Measurements from ENCODE around the gene LRP5.
A peak's percentile ranks its signal among the peaks of the same experiment; 100 is the strongest.

LRP5 gene

GRCh38 chr11:68266936-68267880, 45.2 kb upstream of the LRP5 start:
- ChIA-PET CTCF (interaction anchor here (0.6 kb wide), 1 partner anchor 9 kb away, joined by 3 read pairs; no protein-coding TSS in a partner anchor), POLR2A (ENCODE audit: low non-redundant PET) (no interaction called here)
- no peak for DNase-seq (ENCODE audit: low spot score)
- H3K27ac ChIP-seq, result no peak overlapping the region
- TF ChIP-seq, protein P1, sequence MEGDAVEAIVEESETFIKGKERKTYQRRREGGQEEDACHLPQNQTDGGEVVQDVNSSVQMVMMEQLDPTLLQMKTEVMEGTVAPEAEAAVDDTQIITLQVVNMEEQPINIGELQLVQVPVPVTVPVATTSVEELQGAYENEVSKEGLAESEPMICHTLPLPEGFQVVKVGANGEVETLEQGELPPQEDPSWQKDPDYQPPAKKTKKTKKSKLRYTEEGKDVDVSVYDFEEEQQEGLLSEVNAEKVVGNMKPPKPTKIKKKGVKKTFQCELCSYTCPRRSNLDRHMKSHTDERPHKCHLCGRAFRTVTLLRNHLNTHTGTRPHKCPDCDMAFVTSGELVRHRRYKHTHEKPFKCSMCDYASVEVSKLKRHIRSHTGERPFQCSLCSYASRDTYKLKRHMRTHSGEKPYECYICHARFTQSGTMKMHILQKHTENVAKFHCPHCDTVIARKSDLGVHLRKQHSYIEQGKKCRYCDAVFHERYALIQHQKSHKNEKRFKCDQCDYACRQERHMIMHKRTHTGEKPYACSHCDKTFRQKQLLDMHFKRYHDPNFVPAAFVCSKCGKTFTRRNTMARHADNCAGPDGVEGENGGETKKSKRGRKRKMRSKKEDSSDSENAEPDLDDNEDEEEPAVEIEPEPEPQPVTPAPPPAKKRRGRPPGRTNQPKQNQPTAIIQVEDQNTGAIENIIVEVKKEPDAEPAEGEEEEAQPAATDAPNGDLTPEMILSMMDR (conservative IDR thresholded peaks at IDR 0.05; ENCODE audit: low read depth), result no peak

GRCh38 chr11:68267881-68268240, 44.5 kb upstream of the LRP5 start:
- no peak overlapping the region for H3K27ac ChIP-seq
- ChIA-PET CTCF (no interaction called here), POLR2A (ENCODE audit: low non-redundant PET) (no interaction called here)

DNA sequence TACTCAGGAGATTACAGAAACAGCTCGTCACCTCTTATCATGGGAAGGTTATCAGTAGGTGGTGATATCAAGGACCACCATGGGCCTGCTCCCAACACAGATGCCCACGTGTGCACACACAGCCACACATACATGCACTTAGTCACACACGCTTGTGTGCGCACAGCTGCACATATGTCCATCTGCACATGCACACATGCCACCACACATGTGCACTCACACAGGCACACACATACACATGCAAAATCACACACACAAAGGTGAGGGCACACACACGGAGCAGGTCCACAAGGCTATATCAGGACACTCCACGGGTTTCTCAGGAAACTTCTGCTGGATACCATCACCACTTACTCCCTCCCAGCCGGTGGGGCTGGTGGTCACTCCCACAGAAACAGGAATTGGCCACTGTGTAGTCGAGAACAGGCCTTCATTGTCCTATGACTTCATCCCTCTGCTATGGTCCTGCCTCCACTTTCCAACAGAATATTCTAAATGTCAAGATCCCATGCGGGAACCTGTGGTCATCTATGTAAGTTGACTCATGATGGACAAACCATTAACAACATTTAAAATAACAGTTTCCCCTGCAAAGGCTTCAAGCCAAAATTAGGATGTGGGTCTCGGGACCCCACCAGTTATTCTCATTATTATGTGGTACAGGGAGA, 42.8 kb upstream of the LRP5 start:
- ChIA-PET CTCF (interaction anchor here (0.6 to 2.7 kb wide), 3 partner anchors 11 to 28 kb away, joined by 4 to 19 read pairs (median 5); no protein-coding TSS in a partner anchor), POLR2A (ENCODE audit: low non-redundant PET) (no interaction called here)
- no peak for DNase-seq (ENCODE audit: low spot score)
- peak overlapping the region; percentile 24; the same call in 1 of the 2 replicates for H3K27ac ChIP-seq
- TF ChIP-seq, protein P1 (conservative IDR thresholded peaks at IDR 0.05; ENCODE audit: low read depth), result no peak

More at GRCh38 chr11:68267881-68268240, 44.5 kb upstream of the LRP5 start:
- TF ChIP-seq, protein P1 (conservative IDR thresholded peaks at IDR 0.05; ENCODE audit: low read depth), result no peak
- no peak for DNase-seq (ENCODE audit: low spot score)

DNA sequence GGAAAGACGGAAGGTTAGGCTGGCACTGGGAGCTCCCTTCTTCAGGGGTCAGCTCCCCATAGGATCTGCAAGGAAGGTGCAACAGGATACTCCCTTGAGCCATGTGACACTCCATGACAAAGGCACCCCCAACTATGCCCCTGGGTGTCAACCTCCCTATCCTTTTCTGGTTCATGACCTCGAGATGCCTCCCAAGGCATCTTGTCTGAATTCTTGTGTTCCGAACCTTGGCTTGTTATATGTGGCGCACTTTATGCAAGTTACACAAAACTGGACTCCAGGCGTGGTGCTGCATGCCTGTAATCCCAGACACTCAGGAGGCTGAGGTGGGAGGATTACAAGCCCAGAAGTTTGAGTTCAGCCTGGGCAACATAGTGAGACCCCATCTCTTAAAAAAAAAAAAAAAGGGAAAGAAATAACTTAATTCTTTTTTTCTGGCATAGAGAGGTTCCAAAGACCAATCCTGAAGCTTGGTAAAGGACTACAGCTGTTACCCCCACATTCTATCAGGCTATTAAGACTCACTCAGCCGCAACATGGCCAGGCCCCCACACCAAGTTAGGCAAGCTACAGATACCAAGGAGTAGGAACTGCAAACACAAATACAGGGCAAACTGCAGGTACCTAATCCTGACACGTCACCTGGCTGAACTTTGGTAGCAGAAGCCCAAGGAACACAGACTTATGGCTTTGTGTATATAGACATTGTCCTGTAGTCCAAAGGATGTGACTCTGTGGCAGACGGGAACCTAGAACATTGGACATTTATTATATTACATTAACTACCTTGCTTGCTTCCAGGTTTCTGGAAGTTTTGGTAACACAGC, 42.0 kb upstream of the LRP5 start:
- POLR2A ChIA-PET (ENCODE audit: low non-redundant PET), result no interaction called here

GRCh38 chr11:68271023-68271780, 41.2 kb upstream of the LRP5 start:
- DNase-seq (ENCODE audit: low spot score), result peak; percentile 90
- ChIA-PET CTCF (interaction anchor here (0.6 to 2.7 kb wide), 7 partner anchors 12 to 1143 kb away, joined by 3 to 19 read pairs (median 5); no protein-coding TSS in a partner anchor), POLR2A (ENCODE audit: low non-redundant PET) (interaction anchor here (1.0 kb wide), 1 partner anchor 27 kb away, joined by 3 read pairs; no protein-coding TSS in a partner anchor)
- peak overlapping the region; percentile 96 for H3K27ac ChIP-seq
- TF ChIP-seq, protein P1 (conservative IDR thresholded peaks at IDR 0.05; ENCODE audit: low read depth), result peak; percentile 56

More for the DNA sequence above, 42.0 kb upstream of the LRP5 start:
- peak; percentile 2 for DNase-seq (ENCODE audit: low spot score)
- TF ChIP-seq, protein P1 (conservative IDR thresholded peaks at IDR 0.05; ENCODE audit: low read depth), result no peak
- H3K27ac ChIP-seq, result no peak overlapping the region
- CTCF ChIA-PET, result interaction anchor here (0.6 to 2.7 kb wide), 6 partner anchors 10 to 1143 kb away, joined by 3 to 19 read pairs (median 6); no protein-coding TSS in a partner anchor

Measured in RWPE1 (cell line).